Neural progenitor cell (in vitro differentiated cells): ENCODE data around the gene BLOC1S1. TPM values are rescaled to one million over a fixed set of nuclear protein-coding genes. Genes with fewer than 3 reads are reported as not detected.
A peak's percentile ranks its signal among the peaks of the same experiment; 100 is the strongest.

Experiments used
- DNase-seq: peaks from one replicate; pipeline ENCODE4 v3.0.0-alpha.2; 2016; ENCODE audit warnings: low spot score
- H2AFZ ChIP-seq: fragments of 200-600 bp; sonication (generic); replicated peaks from 2 replicates; pipeline ENCODE4 v1.6.1; 2016; ENCODE audit warnings: antibody characterized with exemption
- H3F3A ChIP-seq: fragments of 200-600 bp; sonication (generic); 2 replicates; pipeline ENCODE4 v1.6.1; 2016; ENCODE audit warnings: antibody characterized with exemption, low read depth
- H3K27ac ChIP-seq: fragments of 200-600 bp; sonication (generic); 2 replicates; pipeline ENCODE4 v1.5.1; 2016; ENCODE audit warnings: mild to moderate bottlenecking
- H3K27me3 ChIP-seq: fragments of 200-600 bp; sonication (generic); 2 replicates; pipeline ENCODE4 v1.6.1; 2016; ENCODE audit warnings: mild to moderate bottlenecking, moderate library complexity
- H3K36me3 ChIP-seq: fragments of 200-600 bp; sonication (generic); 2 replicates; pipeline ENCODE4 v1.5.1; 2016
- H3K4me1 ChIP-seq: fragments of 200-600 bp; sonication (generic); 2 replicates; pipeline ENCODE4 v1.6.1; 2016; ENCODE audit warnings: mixed run types
- H3K4me2 ChIP-seq: fragments of 200-600 bp; sonication (generic); 2 replicates; pipeline ENCODE4 v1.6.1; 2016
- H3K4me3 ChIP-seq: fragments of 200-600 bp; sonication (generic); 2 replicates; pipeline ENCODE4 v1.5.1; 2016
- H3K79me2 ChIP-seq: fragments of 200-600 bp; sonication (generic); 2 replicates; pipeline ENCODE4 v1.6.1; 2016; ENCODE audit warnings: low read depth
- H3K9ac ChIP-seq: fragments of 200-600 bp; sonication (generic); 2 replicates; pipeline ENCODE4 v1.6.1; 2016
- H3K9me3 ChIP-seq: fragments of 200-600 bp; sonication (generic); 2 replicates; pipeline ENCODE4 v1.5.1; 2016; ENCODE audit warnings: low read depth
- H4K20me1 ChIP-seq: fragments of 200-600 bp; sonication (generic); 2 replicates; pipeline ENCODE4 v1.6.1; 2016; ENCODE audit warnings: low read depth
- H3K27ac Mint-ChIP-seq: 3 replicates; pipeline ENCODE4 v1.8.0; 2021; ENCODE audit warnings: mixed read lengths
- H3K27me3 Mint-ChIP-seq: 2 replicates; pipeline ENCODE4 v1.8.0; 2022; ENCODE audit warnings: low read depth, mild to moderate bottlenecking, inconsistent platforms, moderate library complexity, mixed read lengths; ENCODE audit not compliant: insufficient read depth
- H3K36me3 Mint-ChIP-seq: 3 replicates; pipeline ENCODE4 v1.8.0; 2021; ENCODE audit warnings: mixed read lengths
- H3K4me1 Mint-ChIP-seq: 3 replicates; pipeline ENCODE4 v1.8.0; 2021; ENCODE audit warnings: mixed read lengths
- H3K4me3 Mint-ChIP-seq: 3 replicates; pipeline ENCODE4 v1.8.0; 2021; ENCODE audit warnings: mild to moderate bottlenecking, moderate library complexity, mixed read lengths
- H3K9me3 Mint-ChIP-seq: 3 replicates; pipeline ENCODE4 v1.8.0; 2020; ENCODE audit warnings: mixed read lengths
- EZH2 ChIP-seq: fragments of 200-600 bp; sonication (generic); IDR thresholded peaks from 2 replicates; pipeline ENCODE4 v1.6.1; 2017; ENCODE audit warnings: antibody characterized with exemption, mild to moderate bottlenecking, moderate library complexity
- EZH2phosphoT487 ChIP-seq: fragments of 200-600 bp; sonication (generic); IDR thresholded peaks from 2 replicates; pipeline ENCODE4 v1.6.1; 2017; ENCODE audit warnings: antibody characterized with exemption
- total RNA-seq: library from RNA; depleted of rRNA; stranded (reverse); fragments of >200 nt; gene quantifications from 2 replicates; pipeline ENCODE4 v1.2.3, GENCODE V29; 2015; ENCODE audit warnings: low replicate concordance
- TF ChIP-seq, protein P1 (sequence below): fragments of 200-600 bp; sonication (generic); IDR thresholded peaks from 2 replicates; pipeline ENCODE4 v1.5.1; 2017; ENCODE audit warnings: antibody characterized with exemption, mild to moderate bottlenecking

Gene BLOC1S1
- total RNA-seq, 1 donor from 2014 or later: 48.1 TPM

GRCh38 chr12:55725556-55725955 is 9.7 kb downstream of the BLOC1S1 start:
- H3K36me3 Mint-ChIP-seq: peaks cover 14% of the 10 kb centered on the region
- H3K36me3 ChIP-seq: no peaks in the 10 kb centered on the region
- H3K4me1 ChIP-seq: peaks cover 16% of the 10 kb centered on the region
- TF ChIP-seq, protein P1, sequence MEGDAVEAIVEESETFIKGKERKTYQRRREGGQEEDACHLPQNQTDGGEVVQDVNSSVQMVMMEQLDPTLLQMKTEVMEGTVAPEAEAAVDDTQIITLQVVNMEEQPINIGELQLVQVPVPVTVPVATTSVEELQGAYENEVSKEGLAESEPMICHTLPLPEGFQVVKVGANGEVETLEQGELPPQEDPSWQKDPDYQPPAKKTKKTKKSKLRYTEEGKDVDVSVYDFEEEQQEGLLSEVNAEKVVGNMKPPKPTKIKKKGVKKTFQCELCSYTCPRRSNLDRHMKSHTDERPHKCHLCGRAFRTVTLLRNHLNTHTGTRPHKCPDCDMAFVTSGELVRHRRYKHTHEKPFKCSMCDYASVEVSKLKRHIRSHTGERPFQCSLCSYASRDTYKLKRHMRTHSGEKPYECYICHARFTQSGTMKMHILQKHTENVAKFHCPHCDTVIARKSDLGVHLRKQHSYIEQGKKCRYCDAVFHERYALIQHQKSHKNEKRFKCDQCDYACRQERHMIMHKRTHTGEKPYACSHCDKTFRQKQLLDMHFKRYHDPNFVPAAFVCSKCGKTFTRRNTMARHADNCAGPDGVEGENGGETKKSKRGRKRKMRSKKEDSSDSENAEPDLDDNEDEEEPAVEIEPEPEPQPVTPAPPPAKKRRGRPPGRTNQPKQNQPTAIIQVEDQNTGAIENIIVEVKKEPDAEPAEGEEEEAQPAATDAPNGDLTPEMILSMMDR: no peak
- TF ChIP-seq EZH2 (no peak), EZH2phosphoT487 (no peak)
- H3K4me2 ChIP-seq: no peak overlapping the region
- H3K9me3 Mint-ChIP-seq: no peaks in the 10 kb centered on the region
- H3K27ac Mint-ChIP-seq: no peak overlapping the region
- H3K27ac ChIP-seq: no peak overlapping the region
- no peak overlapping the region for H3K9ac ChIP-seq
- no peaks in the 10 kb centered on the region for H3K9me3 ChIP-seq
- peaks cover 45% of the 10 kb centered on the region for H3F3A ChIP-seq
- peaks cover 37% of the 10 kb centered on the region for H3K4me1 Mint-ChIP-seq
- H3K4me3 Mint-ChIP-seq: peak overlapping the region; percentile 71
- peaks cover 6% of the 10 kb centered on the region for H3K27me3 Mint-ChIP-seq
- no peaks in the 10 kb centered on the region for H3K27me3 ChIP-seq
- H3K4me3 ChIP-seq: no peak overlapping the region
- peaks cover 21% of the 10 kb centered on the region for H4K20me1 ChIP-seq
- H3K79me2 ChIP-seq: peaks cover 23% of the 10 kb centered on the region
- DNase-seq: no peak
- H2AFZ ChIP-seq: no peak overlapping the region

DNA sequence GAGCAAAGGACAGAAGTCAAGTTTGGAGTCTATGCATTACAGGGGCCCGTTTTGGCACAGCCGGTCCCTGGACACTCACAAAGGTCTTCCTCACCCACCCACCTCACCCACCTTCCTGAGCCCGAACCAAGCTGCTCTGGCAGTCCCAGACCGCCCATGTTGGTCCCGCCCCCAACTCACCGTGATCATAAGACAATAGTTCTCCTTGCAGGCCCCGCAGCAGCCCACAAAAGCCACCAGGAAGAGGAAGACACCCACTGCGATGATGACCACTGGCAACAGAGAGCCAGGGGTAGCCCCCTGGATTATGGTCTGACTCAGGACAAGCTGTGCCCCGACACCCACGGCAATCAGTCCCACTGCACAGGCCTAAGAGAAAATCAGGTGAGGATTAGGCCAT is 11.1 kb downstream of the BLOC1S1 start:
- no peaks in the 10 kb centered on the region for H3K36me3 ChIP-seq
- peaks cover 51% of the 10 kb centered on the region for H3F3A ChIP-seq
- peaks cover 23% of the 10 kb centered on the region for H3K79me2 ChIP-seq
- TF ChIP-seq, protein P1: no peak
- TF ChIP-seq EZH2phosphoT487 (no peak), EZH2 (no peak)
- no peak overlapping the region for H2AFZ ChIP-seq
- peaks cover 26% of the 10 kb centered on the region for H4K20me1 ChIP-seq
- peak overlapping the region; percentile 64 for H3K4me3 ChIP-seq
- H3K9me3 ChIP-seq: no peaks in the 10 kb centered on the region
- peaks cover 14% of the 10 kb centered on the region for H3K36me3 Mint-ChIP-seq
- peak overlapping the region; percentile 50 for H3K9ac ChIP-seq
- peak overlapping the region; percentile 90 for H3K4me2 ChIP-seq
- no peak for DNase-seq
- no peaks in the 10 kb centered on the region for H3K9me3 Mint-ChIP-seq
- peaks cover 40% of the 10 kb centered on the region for H3K4me1 Mint-ChIP-seq
- H3K27me3 Mint-ChIP-seq: peaks cover 6% of the 10 kb centered on the region
- peaks cover 18% of the 10 kb centered on the region for H3K4me1 ChIP-seq
- H3K27ac ChIP-seq: no peak overlapping the region
- H3K4me3 Mint-ChIP-seq: peak overlapping the region; percentile 93
- no peaks in the 10 kb centered on the region for H3K27me3 ChIP-seq
- H3K27ac Mint-ChIP-seq: peak overlapping the region; percentile 97

GRCh38 chr12:55727643-55728185 is 11.9 kb downstream of the BLOC1S1 start:
- Histone ChIP-seq H3K27ac (no peak overlapping the region), H3K9ac (peak overlapping the region; percentile 50), H3K79me2 (peaks cover 23% of the 10 kb centered on the region), H3K4me3 (peak overlapping the region; percentile 64), H2AFZ (no peak overlapping the region), H3K27me3 (no peaks in the 10 kb centered on the region), H3K4me2 (peak overlapping the region; percentile 90), H3K9me3 (no peaks in the 10 kb centered on the region), H3K36me3 (no peaks in the 10 kb centered on the region), H4K20me1 (peaks cover 26% of the 10 kb centered on the region), H3F3A (peaks cover 51% of the 10 kb centered on the region), H3K4me1 (peaks cover 18% of the 10 kb centered on the region)
- peak overlapping the region; percentile 97 for H3K27ac Mint-ChIP-seq
- TF ChIP-seq EZH2phosphoT487: no peak
- TF ChIP-seq EZH2: no peak
- TF ChIP-seq, protein P1: no peak
- DNase-seq: peak; percentile 23
- peaks cover 6% of the 10 kb centered on the region for H3K27me3 Mint-ChIP-seq
- no peaks in the 10 kb centered on the region for H3K9me3 Mint-ChIP-seq
- H3K36me3 Mint-ChIP-seq: peaks cover 14% of the 10 kb centered on the region
- peak overlapping the region; percentile 93 for H3K4me3 Mint-ChIP-seq
- H3K4me1 Mint-ChIP-seq: peaks cover 40% of the 10 kb centered on the region
